GM12872 (cell line): ENCODE data around the gene TPSD1.

Experiments used
- TF ChIP-seq, protein P1 (sequence below): IDR thresholded peaks from 3 replicates; pipeline ENCODE4 v1.5.1; 2011; ENCODE audit warnings: low read depth, mild to moderate bottlenecking, low read length, moderate library complexity; ENCODE audit not compliant: insufficient read depth

Gene TPSD1

DNA sequence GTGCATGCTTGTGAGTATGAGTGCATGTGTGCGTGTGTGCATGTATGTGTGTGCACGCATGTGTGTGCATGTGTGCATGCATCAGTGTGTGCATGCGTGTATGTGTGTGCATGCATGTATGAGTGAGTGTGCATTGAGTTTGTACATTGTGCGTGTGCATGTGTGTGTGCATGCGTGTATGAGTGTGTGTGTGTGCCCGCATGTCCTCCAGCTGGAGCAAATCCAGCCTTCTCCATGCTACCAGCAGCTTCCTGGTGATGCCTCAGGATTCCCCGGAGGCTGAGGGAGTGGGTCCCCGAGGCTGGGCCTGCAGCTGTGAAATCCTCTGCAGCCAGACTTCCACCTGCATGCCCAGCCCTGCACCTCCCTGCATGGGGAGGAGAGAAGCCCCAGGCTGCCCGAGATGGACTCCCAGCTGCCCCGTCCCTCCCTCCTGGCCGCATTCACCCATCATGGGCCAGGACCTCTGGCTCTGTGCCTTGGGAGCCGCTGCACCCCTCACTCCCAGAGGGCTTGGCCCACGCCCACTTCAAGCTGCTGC lies 9.3 kb downstream of the TPSD1 start:
- TF ChIP-seq, protein P1, sequence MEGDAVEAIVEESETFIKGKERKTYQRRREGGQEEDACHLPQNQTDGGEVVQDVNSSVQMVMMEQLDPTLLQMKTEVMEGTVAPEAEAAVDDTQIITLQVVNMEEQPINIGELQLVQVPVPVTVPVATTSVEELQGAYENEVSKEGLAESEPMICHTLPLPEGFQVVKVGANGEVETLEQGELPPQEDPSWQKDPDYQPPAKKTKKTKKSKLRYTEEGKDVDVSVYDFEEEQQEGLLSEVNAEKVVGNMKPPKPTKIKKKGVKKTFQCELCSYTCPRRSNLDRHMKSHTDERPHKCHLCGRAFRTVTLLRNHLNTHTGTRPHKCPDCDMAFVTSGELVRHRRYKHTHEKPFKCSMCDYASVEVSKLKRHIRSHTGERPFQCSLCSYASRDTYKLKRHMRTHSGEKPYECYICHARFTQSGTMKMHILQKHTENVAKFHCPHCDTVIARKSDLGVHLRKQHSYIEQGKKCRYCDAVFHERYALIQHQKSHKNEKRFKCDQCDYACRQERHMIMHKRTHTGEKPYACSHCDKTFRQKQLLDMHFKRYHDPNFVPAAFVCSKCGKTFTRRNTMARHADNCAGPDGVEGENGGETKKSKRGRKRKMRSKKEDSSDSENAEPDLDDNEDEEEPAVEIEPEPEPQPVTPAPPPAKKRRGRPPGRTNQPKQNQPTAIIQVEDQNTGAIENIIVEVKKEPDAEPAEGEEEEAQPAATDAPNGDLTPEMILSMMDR = no peak

DNA sequence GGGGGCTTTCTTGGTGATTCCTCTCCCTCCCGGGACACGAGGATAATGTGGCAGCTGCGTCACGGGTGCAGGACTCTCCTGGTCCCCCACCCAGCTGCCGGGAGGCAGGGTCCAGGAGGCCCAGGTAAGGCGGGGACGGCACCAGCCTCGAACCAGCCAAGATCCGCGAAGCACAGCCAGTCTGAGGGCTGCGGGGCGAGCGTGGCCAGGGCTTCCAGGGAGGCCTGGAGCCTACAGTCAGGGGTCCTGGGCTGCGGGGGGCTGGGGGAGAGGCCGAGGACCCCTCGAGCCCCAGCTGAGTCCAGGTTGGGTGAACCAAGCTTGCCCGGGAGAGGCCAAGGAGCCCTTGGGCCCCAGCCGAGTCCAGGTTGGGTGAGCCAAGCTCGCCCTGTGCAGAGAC lies 10.0 kb downstream of the TPSD1 start:
- TF ChIP-seq, protein P1 = no peak

DNA sequence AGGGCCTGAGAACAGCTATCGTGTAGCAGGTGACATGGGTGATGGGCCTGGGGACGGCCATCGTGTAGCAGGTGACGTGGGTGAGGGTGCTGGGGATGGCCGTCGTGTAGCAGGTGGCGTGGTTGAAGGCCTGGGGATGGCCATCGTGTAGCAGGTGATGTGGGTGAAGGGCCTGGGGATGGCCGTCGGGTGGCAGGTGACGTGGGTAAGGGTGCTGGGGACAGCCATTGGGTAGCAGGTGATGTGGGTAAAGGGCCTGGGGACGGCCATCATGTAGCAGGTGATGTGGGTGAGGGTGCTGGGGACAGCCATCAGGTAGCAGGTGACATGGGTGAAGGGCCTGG lies 15.5 kb downstream of the TPSD1 start:
- TF ChIP-seq, protein P1 = no peak

DNA sequence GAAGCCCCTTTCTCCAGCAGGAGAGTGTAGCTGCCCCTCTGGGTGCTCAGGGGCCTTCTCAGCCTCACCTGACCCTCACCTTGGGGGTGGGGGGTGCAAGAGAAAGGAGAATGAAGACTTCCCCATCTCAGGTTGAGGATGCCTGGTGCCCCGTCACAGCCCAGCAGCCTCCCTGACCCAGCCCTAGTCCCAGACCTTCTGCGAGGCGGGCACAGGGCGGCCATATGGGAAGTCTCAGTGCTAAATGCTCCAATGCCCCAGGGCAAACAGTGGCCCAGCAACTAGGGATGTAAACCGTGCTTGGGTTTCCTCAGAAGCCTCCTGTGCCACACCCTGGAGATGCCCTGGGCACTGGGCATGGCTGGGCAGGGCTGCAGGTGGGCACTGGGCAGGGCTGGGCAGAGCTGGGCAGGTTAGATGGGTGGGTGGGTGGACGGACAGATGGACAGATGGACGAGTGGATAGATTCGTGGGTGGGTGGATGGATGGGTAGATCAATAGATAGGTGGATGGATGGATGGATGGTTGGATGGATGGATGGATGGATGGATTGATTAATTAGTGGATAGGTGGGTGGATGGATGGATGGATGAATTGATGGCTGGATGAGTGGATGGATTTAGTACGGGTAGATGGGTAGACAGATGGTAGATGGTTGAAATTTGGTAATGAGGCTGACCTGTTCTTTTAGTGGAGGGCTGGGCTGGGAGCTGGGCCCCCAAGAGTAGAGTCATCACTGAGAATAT lies 16.8 kb downstream of the TPSD1 start:
- TF ChIP-seq, protein P1 = no peak

DNA sequence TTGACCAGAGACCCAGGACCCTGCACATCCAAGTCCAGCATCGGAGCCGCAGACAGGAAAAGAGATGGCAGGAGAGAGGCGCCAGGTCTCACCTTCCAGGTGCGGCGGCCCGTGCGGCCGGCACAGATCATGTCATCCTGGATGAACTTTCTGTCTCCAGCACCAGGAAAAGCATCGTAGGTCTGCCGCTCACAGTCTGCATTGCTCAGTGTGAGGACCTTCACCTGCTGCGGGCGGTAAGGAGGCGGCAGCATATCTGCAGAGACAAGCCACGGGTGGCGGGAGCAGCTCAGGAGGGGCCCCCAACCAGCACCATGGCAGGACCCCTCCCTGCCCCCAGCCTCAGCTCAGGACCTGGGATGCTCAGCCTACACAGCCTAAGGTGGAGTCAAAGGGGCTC lies 17.9 kb downstream of the TPSD1 start:
- TF ChIP-seq, protein P1 = no peak

DNA sequence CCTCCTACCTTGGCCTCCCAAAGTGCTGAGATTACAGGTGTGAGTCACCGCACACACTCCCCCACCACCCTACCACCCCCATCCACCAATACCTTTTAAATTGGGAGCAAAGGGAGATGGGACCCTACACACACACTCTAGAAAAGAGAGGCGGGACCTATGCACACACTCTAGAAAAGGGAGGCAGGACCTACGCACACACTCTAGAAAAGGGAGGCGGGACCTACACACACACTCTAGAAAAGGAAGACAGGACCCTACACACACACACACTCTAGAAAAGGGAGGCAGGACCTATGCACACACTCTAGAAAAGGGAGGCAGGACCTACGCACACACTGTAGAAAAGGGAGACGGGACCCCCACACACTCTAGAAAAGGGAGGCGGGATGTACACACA lies 18.9 kb downstream of the TPSD1 start:
- TF ChIP-seq, protein P1 = no peak

DNA sequence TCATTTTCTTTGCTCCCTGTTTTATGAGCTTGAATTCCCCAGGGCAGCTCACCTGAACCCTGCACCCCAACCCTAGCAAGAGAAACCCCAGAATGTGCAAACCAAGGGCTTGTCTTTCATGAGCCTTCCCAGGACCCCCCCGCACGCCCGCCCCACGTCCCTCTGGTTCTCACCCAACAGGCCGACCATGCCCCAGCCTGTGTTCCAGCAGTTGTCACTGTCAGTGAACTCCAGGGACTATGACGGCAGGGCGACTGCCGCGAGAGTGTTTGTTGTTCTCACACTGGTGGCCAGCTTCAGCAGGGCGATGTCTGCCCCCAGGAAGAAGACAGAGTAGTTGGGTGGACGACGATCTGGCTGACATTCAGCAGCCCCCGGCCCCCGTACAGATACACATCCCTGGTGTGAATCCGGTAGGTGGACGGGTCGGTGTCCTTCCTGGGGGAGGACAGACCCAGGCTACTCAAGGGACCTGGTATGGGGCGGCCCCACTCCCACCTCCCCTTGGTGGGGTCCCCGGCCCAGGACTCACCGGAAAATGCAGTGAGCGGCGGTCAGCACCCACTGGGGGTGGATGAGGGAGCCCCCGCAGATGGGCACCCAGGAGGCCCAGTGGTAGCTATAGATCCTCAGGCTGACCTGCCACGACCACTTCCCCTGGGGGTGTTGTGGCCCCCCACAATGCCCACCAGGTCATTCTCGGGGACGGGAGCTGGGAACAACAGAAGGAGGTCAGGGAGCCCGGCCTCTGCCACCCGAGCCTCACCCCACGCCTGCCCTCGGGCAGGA lies 20.1 kb downstream of the TPSD1 start:
- TF ChIP-seq, protein P1 = no peak
